NT2/D1 (cell line): ENCODE results near the gene NUMB.

ENCODE experiments used
- YY1 ChIP-seq: IDR thresholded peaks from 2 replicates; pipeline ENCODE4 v1.6.1; 2011; ENCODE audit not compliant: insufficient read length, insufficient read depth
- ZNF274 ChIP-seq: IDR thresholded peaks from 2 replicates; pipeline ENCODE4 v1.6.1; 2011; ENCODE audit warnings: mild to moderate bottlenecking, low read depth, low read length

GRCh38 chr14:73231981-73232851 lies 226.1 kb downstream of the NUMB start:
- no peak for TF ChIP-seq ZNF274
- TF ChIP-seq YY1, result no peak
